ENCODE measurements around the gene MTF2.

Gene MTF2

GRCh38 chr1:93140106-93140505 lies 61.0 kb downstream of the MTF2 start:
- Histone ChIP-seq H3K9me3 (no peaks in the 10 kb centered on the region), H3K4me1 (ENCODE audit: control insufficient read depth in 1 of 2, insufficient read depth in 1 of 2, low read depth in 1 of 2, low read length in 1 of 2) (no peaks in the 10 kb centered on the region), H3K27ac (no peak overlapping the region), H3K27me3 (no peaks in the 10 kb centered on the region), H3K36me3 (peaks cover 49% of the 10 kb centered on the region), H3K4me3 (ENCODE audit: low read depth in 1 of 2, low read length in 1 of 2) (no peak overlapping the region)
- TF ChIP-seq, protein P1, sequence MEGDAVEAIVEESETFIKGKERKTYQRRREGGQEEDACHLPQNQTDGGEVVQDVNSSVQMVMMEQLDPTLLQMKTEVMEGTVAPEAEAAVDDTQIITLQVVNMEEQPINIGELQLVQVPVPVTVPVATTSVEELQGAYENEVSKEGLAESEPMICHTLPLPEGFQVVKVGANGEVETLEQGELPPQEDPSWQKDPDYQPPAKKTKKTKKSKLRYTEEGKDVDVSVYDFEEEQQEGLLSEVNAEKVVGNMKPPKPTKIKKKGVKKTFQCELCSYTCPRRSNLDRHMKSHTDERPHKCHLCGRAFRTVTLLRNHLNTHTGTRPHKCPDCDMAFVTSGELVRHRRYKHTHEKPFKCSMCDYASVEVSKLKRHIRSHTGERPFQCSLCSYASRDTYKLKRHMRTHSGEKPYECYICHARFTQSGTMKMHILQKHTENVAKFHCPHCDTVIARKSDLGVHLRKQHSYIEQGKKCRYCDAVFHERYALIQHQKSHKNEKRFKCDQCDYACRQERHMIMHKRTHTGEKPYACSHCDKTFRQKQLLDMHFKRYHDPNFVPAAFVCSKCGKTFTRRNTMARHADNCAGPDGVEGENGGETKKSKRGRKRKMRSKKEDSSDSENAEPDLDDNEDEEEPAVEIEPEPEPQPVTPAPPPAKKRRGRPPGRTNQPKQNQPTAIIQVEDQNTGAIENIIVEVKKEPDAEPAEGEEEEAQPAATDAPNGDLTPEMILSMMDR (IDR thresholded peaks at IDR 0.05), result no peak

GRCh38 chr1:93142161-93142560 lies 63.1 kb downstream of the MTF2 start:
- H3K27me3 ChIP-seq, result no peaks in the 10 kb centered on the region
- TF ChIP-seq, protein P1 (IDR thresholded peaks at IDR 0.05), result no peak
- no peak overlapping the region for H3K4me3 ChIP-seq (ENCODE audit: low read depth in 1 of 2, low read length in 1 of 2)
- peaks cover 29% of the 10 kb centered on the region for H3K36me3 ChIP-seq
- no peaks in the 10 kb centered on the region for H3K4me1 ChIP-seq (ENCODE audit: control insufficient read depth in 1 of 2, insufficient read depth in 1 of 2, low read depth in 1 of 2, low read length in 1 of 2)
- H3K9me3 ChIP-seq, result no peaks in the 10 kb centered on the region
- H3K27ac ChIP-seq, result no peak overlapping the region

DNA sequence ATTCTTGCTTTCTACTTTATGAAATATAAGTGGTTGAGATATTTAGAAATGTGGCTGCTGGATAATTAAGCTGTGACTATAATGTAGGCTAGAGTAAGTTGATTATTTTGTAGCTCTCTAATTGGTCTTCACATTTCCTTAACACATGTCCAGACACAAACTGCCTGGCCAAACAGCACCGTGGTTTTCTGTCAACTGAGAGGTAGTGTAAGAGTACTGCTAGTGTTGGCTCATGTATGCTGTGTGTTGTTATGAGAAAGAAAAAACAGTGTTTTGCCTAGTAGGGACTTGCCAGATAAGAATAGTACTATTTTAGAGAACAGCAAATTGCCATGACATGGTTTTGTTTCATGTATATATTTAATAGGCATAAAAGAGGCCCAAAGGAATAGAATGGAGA lies 64.1 kb downstream of the MTF2 start:
- Histone ChIP-seq H3K36me3 (peaks cover 24% of the 10 kb centered on the region), H3K4me1 (ENCODE audit: control insufficient read depth in 1 of 2, insufficient read depth in 1 of 2, low read depth in 1 of 2, low read length in 1 of 2) (no peaks in the 10 kb centered on the region), H3K9me3 (no peaks in the 10 kb centered on the region), H3K4me3 (ENCODE audit: low read depth in 1 of 2, low read length in 1 of 2) (no peak overlapping the region), H3K27ac (no peak overlapping the region), H3K27me3 (no peaks in the 10 kb centered on the region)
- TF ChIP-seq, protein P1 (IDR thresholded peaks at IDR 0.05), result no peak

- TF ChIP-seq, protein P1 (IDR thresholded peaks at IDR 0.05), result no peak
- Histone ChIP-seq H3K27ac (no peak overlapping the region), H3K4me3 (ENCODE audit: low read depth in 1 of 2, low read length in 1 of 2) (no peak overlapping the region), H3K9me3 (no peaks in the 10 kb centered on the region), H3K27me3 (no peaks in the 10 kb centered on the region), H3K36me3 (peaks cover 24% of the 10 kb centered on the region), H3K4me1 (ENCODE audit: control insufficient read depth in 1 of 2, insufficient read depth in 1 of 2, low read depth in 1 of 2, low read length in 1 of 2) (no peaks in the 10 kb centered on the region)
Measured at GRCh38 chr1:93143769-93144168, 64.7 kb downstream of the MTF2 start.

GRCh38 chr1:93148001-93148400 lies 68.9 kb downstream of the MTF2 start:
- Histone ChIP-seq H3K4me1 (ENCODE audit: control insufficient read depth in 1 of 2, insufficient read depth in 1 of 2, low read depth in 1 of 2, low read length in 1 of 2) (no peaks in the 10 kb centered on the region), H3K4me3 (ENCODE audit: low read depth in 1 of 2, low read length in 1 of 2) (no peak overlapping the region), H3K27ac (no peak overlapping the region), H3K27me3 (no peaks in the 10 kb centered on the region), H3K36me3 (peaks cover 54% of the 10 kb centered on the region), H3K9me3 (no peaks in the 10 kb centered on the region)
- TF ChIP-seq, protein P1 (IDR thresholded peaks at IDR 0.05), result no peak

DNA sequence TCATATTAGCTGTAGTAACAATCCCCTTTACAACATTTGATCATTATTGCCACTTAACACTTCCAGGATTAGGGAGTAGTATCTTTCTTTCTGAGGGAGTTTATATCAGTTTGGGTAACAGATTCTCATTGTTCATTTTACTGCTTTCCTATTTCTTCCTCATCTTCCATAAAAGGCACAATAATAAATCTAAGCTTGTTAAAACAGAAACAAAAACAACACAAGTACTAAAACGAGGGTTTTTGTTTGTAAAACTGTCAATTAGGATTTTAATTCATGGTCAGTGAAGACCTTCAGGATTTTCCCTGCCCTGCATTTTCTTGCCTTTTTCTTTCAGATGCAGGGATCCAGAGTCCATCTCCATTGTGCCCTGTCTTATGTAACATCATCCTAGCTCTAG lies 71.6 kb downstream of the MTF2 start:
- Histone ChIP-seq H3K27me3 (no peaks in the 10 kb centered on the region), H3K4me1 (ENCODE audit: control insufficient read depth in 1 of 2, insufficient read depth in 1 of 2, low read depth in 1 of 2, low read length in 1 of 2) (peaks cover 4 to 7% of the 10 kb centered on the region in 2 experiments), H3K9me3 (no peaks in the 10 kb centered on the region), H3K4me3 (ENCODE audit: low read depth in 1 of 2, low read length in 1 of 2) (no peak overlapping the region), H3K27ac (no peak overlapping the region), H3K36me3 (peaks cover 72% of the 10 kb centered on the region)
- TF ChIP-seq, protein P1 (IDR thresholded peaks at IDR 0.05), result no peak

Measured in neutrophil (primary cell).